Omental fat pad (tissue), 4 donors: Measurements from ENCODE around the gene ZMIZ1. TPM values are rescaled to one million over a fixed set of nuclear protein-coding genes. Genes with fewer than 3 reads are reported as not detected.

ENCODE experiments used
- ATAC-seq: fragments of 150-250 bp; one replicate; pipeline ENCODE4 v1.9.1; 2016; ENCODE audit warnings: mild to moderate bottlenecking, moderate library complexity; ENCODE audit not compliant: low FRiP score
- DNase-seq: peaks from one replicate; pipeline ENCODE4 v3.0.0-alpha.2; 2019; ENCODE audit warnings: low spot score
- CTCF ChIP-seq, 3 donors: fragments of 450-650 bp; IDR thresholded peaks; one replicate each; pipeline ENCODE4 v1.5.1; 2016 to 2017; ENCODE audit warnings: antibody characterized with exemption in 3 of 3, mild to moderate bottlenecking in 3 of 3, moderate library complexity in 2 of 3
- total RNA-seq, 4 donors: library from RNA; depleted of rRNA; stranded (reverse); fragments of >200 nt; gene quantifications; one replicate each; pipeline ENCODE4 v1.1.0, GENCODE V29; 2016

Gene ZMIZ1
- total RNA-seq, 4 donors from 2014 or later: 24.2 to 64.8 (median 43.1) TPM

GRCh38 chr10:79181227-79181626 is 112.5 kb downstream of the ZMIZ1 start:
- ATAC-seq (no peak), DNase-seq (no peak)
- TF ChIP-seq CTCF (IDR thresholded peaks at IDR 0.05): no peak

GRCh38 chr10:79181698-79182521 is 113.1 kb downstream of the ZMIZ1 start:
- no peak for TF ChIP-seq CTCF (IDR thresholded peaks at IDR 0.05)
- ATAC-seq: no peak
- DNase-seq: no peak

GRCh38 chr10:79182781-79183467 is 114.2 kb downstream of the ZMIZ1 start:
- TF ChIP-seq CTCF (IDR thresholded peaks at IDR 0.05): no peak
- DNase-seq (no peak), ATAC-seq (peak; percentile 62)

- ATAC-seq (no peak), DNase-seq (no peak)
- TF ChIP-seq CTCF (IDR thresholded peaks at IDR 0.05): no peak
Observed at GRCh38 chr10:79183468-79183865, 114.7 kb downstream of the ZMIZ1 start.

GRCh38 chr10:79184145-79184625 is 115.4 kb downstream of the ZMIZ1 start:
- ATAC-seq: peak; percentile 41
- TF ChIP-seq CTCF (IDR thresholded peaks at IDR 0.05): no peak
- no peak for DNase-seq

GRCh38 chr10:79184657-79185056 is 115.9 kb downstream of the ZMIZ1 start:
- DNase-seq: no peak
- TF ChIP-seq CTCF (IDR thresholded peaks at IDR 0.05): no peak
- ATAC-seq: no peak
